NCI-H748 (cell line): Measurements from ENCODE around the gene ETS2.
A peak's percentile ranks its signal among the peaks of the same experiment; 100 is the strongest.

Experiments used
- DNase-seq: peaks from one replicate; lab custom pipeline; 2025; ENCODE audit not compliant: unreplicated experiment; lab: John Stamatoyannopoulos, UW

The ETS2 gene

DNA sequence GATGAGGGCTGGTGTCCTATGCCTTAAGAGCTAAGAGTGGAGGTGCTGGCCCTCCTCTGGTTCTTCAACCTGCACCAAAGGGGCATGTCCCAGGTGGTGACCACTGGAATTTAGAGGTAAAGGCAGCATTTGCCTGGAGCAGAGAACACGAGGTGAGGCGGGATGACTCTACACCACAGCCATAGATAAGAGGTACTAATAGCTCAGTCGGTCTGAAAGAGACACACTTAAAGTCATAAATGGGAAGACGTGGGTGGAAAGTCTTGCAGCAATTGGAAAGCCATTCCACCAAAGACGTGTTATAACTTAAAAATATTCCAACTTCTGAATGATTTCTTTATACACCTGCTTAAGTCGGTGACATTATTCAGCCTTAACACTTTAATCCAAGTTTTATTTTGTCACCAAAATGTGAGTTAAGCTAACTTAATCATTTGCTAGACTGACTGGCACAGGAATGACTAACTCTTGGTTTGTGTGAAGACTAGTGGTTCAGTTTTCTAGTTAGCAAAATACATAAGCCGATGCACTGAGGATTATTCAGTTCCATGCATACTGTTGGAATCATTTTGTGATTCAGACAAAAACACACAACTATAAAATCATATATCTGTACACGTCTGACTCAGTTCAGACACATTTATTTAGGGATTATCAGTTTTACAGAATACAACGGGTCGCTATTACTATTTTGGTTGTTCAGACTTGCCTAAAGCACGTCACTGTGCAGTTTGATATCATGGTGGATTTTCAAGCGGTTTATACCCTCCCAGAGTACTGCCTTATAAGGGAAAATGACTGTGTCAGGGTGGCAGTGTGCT, 4.6 kb upstream of the ETS2 start:
- no peak for DNase-seq

DNA sequence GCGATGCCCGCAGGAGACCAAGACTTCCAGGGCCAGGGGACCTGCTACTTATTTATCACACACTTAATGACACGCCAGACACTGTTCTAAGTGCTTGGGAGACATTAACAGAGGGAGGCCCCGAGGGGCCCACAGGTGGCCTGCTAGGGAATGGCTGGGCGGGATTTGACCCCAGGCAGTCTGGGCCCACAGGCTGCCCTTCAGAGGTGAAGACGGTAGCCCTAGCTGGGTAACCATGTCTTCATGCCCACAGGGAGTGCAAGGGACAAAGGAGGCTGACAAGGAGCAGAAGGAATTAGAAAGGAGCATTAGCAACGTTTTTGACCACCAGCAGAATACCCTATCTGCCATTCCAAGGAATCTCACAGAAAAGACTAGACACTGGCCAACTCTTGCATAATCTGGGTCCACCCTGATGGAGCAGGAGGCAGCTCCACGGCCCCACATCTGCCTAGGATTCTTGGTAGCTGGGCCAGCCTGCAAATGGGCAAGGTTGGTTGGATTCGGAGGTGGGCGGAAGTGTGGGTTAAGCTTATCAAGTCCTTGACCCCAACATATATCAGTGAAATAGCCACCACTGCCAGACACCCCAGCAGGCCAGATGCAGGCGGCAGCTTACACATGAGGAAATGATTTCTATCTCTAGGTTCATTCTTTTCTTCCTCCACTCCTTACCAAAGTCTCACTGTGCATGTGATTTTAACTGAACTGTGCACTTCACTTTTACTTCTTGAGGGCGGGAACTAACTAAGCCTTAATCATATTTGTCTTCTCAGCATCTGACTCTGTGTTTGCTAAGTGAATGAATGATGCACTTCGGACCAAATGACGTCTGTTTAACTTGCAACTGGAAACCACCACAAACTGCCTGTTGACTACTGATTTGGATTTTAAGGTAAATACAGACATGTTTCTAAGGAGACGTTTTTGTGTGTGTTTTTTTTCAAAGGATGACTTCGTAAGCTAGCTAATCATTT, 3.4 kb upstream of the ETS2 start:
- peak; percentile 48 for DNase-seq

DNA sequence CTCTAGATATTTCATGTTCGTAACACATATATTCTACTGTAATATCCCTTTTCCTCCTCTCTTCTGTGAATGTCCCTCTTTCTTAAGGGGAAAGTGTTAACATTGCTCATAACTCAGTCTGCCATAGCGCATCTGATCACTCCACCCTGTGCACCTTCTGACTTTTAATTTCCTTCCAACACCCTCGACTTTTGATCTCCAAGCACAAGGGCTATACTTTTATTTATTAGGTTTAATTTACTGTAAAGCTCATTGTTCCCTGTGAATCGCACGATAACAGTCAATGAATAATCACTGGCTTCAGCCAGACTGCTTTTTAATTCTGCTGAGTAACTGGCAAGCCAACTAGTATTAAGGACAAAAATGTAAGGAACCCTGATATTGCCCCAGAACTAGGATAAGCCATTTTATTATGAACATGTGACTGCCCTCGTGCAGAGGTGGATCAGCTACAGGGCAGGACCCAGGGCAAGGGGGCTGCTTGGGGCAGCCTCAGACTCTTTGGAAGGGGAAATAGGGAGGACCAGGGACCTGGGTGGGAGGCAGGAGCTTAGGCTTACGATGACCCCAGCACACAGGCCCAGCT, 2.6 kb upstream of the ETS2 start:
- DNase-seq: no peak

DNA sequence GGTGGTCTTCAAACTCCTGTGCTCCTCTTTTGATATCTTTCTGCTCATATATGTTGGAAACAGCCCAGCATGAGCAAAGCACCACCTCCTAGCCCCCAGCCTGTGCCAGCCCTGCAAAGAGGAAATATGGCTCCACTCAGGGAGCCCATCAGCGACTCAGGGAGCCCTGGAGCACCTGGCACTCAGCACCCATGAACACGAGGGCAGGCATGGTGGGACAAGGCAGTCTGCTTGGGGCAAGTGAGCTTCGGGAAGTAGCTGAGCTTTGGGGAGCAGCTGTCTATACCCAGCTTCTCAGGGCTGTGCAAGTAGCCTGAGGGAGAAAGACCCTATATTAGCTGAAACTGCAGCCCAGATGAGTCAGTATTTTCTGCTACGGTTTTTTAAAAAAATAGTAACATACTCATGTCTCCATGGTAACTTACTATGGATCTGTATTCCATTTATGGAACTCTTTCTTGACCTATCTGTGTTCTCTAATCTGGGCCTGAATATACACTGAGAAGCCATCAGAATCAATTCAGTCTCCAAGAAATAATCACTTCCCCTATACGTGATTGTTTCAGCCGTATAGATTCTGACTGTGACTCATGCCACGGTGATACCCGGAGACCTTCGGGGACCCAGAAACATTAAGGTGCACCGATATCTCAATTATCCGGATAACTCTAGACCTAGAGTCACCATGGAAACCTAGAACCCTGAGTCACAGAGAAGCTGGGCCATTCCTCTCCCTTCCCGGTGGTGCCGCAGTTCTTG, 1.5 kb upstream of the ETS2 start:
- DNase-seq: no peak

DNA sequence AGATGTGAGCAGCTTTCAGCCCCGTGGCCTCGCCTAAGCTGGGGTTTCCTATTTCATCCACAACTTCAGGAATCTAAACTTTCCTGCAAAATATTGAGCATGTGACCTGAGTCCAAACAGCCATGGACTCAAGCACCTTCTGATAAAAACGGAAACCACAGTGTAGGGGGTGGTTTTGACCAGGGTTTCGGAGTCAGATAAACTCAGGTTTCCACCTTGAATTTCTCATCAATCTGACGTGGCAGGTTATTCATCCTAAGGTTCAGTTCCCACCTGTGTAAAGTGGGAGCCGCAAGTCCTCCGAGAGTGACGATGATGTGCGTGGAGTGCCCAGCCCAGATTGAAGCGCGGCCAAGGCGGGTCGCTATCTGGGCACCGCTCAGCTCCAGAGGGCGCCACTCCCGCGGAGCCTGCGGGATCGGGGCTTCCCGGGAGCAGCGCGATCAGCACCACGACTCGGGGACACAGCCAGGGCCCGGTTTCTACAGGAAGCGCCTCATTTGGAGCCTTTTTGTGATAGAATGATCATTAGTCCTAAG, 871 bp upstream of the ETS2 start:
- peak; percentile 75 for DNase-seq

DNA sequence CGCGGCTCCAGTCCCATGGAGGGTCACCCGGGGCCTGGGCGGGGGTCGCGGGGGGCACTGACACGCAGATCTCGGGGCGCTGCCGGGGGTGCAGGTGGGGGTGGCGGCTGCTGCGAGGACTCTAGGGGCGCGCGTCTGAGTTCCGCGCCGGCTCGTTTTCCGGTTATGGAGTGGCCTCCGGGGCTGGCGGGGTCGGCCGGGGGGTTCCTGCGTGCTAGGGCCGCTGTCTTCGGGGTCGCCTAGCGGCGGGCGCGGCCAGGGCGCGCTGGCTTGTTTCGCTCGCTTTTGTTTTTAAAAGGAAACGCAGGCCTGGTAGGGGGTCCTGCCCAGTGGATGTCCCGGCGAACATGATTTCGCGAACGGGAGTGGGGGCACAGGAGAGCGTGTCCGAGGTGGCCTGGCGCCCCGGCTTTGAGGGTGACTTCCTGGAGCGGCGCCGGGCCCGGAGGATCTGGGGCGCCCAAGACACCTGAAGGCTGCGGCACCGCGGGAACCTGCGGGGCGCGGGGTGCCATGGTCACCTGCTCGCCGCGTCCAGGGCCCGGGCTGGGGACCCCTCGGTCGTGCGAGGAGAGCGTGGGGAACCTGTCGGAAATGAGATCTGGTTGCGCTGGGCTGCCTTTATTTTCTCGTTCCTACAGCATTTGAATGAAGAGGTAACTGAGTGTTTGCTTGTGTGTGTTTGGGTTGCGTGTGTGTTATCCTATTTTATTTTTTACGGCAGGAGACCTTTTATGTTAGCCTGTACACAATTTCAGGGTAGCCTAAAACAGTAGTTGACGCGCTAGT, 618 bp downstream of the ETS2 start:
- DNase-seq: peak; percentile 54

DNA sequence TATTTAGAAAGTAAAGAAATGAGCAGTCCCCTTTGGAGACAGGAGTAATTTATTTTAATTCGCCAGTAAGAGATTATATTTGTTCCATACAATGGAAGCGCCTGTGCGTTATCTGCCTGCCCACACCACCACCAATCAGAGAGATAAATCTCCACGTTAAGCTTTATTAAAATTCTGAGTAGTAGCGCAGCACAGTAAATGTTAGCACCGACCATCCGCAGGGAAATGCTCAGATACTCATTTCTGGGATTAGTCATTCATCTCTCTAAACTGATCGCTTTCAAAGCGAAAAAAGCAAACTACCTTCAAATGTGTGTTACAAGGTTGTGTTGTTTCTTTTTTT, 1.2 kb downstream of the ETS2 start:
- peak; percentile 55 for DNase-seq

DNA sequence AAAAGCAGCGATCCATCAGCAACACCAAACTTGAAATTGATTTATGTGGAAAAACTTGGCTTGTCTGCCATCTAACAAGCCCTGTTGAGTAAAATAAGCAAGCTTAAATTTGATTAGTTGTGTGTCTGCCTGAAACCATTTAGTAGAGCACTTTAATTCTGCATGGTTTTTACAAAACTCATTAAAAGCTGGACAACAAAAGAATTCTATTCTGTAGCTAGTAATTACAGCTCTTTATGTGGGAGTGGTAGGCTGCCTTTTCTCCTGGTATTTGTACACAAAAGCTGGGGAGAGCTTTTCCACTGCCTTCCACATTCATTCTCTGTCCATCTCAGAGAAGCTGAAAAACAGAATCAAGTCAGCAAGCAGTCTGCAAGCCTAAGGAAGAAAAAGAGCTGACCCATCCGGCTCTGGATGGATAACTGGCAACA, 1.7 kb downstream of the ETS2 start:
- peak; percentile 89 for DNase-seq

DNA sequence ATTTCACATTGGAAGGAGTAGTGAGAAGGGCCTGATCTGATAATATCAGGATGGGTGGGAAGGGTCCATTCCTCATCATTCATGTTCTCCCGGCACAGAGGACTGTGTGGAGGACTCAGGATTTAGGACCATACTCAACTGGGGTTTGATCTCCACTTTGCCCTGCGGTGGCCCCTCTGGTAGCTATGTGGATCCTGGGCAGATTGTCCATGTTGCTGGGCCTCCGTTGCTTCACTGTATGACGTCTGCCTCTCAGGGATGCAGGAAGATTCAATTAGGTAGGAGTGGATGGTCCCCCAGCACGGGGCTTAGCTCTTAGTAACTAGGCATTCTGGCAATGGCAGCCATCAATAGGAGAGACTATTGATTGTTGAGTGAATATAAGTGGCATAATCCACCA, 2.3 kb downstream of the ETS2 start:
- DNase-seq: peak; percentile 60

DNA sequence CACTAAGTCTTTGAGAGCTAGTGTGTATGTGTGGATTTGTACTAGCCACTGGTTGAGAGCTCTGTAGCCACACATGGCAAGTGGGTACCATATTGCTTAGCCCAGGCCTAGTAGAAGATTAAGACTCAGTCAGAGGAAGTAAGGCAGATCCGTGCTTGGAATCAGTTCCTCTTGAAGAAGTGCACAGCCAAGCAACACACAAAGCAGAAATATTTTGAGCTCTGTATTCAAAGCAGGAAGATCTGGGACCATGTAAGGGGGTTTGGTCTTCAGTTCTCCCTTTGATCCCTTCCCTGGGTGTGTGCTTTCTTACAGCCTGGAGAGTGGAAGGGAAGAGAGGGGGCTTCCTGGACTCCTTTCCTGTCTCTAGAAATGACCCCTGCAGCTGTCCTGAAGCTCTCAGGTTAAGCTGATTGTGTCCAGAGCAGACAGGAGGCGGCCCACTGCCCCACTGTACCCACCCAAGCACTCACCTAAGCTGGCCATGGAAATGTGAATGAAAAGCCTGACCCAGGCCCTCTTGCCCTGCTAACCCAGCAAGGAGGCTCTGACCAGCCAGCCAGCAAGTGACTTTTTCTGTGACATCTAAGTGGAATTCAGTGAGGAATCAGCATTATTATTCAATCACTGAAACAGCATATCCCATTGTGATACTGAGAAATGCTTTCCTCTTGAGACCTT, 3.6 kb downstream of the ETS2 start:
- DNase-seq: no peak

DNA sequence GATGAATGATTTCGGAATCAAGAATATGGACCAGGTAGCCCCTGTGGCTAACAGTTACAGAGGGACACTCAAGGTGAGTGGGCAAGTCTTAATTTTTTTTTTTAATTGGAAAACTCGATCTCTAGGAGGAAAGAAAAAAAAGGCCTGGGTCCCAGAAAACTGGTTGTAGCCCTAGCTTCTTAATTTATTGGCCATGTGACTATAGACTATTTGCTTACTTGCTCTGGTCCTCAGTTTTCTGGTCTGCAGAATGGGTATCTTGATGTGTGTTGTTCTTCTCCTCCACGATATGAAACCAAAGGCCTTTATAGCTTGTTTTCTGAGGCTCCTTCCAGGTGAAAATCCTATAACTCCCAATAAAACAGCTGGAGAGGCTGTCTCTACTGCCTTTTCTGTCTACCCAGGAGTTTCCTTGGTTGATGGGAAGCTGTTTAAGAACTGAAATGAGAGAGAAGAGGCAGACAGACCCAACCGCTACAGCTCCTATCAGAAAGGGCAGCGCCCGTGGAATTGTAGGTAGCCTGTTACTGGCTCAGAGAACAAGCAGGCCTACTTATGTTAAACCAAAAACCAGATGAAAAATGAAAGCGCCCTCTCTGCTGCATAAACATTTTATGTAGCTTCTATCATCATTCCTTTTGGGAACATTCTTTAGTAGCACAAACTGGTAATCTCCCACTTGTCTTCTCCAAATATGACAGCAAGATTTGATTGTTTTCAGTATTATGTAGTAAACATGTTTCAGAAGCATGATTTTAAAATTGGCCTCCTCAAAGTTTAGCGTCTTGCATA, 4.5 kb downstream of the ETS2 start:
- DNase-seq: no peak

DNA sequence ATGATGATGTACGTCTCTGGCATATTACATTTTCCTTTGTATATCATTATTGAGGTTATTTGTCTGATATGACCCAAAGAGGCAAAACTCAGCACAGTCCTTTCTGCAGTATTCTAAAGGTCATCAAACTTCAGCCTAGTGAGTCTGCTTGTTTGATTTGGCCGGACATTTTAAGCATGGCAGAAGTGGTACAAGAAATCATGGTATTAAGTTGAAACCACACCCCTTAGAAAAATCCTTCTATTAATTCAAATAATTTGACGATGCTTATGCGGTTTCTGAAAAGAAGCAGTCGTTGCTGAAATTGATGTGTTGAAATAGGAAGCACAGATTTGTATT, 5.1 kb downstream of the ETS2 start:
- DNase-seq: no peak

DNA sequence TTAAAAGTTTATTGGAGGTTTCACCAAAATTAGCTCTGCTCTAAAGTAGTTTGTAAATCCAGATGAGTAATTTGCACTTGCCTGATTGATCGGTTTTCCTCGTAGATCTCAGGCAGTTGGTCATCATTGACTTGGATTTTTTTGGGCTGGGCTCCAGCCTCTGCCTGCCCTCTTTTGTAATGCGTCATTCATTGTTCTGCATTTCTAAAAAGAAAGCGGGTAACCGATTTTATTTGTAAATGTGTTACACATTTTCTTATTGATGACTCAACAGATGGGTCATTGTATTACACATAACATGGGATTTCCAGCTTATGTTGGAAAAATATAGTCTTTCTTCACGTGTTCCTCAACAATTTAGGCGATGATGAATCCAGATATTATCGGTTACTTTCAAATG, 5.5 kb downstream of the ETS2 start:
- DNase-seq: no peak

DNA sequence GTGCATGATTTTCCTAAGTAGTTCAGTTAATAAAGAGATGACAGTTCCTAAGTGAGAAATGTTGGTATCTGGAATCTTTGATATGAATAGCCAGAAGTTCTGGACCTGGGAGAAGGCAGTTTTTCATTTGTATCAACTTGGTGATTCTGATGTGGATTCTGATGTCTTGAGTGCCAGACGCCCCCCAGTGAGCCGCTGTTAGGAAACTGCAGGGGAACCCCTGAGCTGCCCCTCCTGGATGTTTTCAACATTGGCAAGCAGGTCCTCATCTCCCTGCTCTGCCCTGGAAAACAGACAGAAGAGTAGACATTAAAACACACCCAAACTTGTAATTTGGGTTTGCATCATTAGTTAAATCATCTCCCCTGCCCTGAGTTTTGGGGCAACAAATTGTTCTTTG, 7.4 kb downstream of the ETS2 start:
- no peak for DNase-seq

DNA sequence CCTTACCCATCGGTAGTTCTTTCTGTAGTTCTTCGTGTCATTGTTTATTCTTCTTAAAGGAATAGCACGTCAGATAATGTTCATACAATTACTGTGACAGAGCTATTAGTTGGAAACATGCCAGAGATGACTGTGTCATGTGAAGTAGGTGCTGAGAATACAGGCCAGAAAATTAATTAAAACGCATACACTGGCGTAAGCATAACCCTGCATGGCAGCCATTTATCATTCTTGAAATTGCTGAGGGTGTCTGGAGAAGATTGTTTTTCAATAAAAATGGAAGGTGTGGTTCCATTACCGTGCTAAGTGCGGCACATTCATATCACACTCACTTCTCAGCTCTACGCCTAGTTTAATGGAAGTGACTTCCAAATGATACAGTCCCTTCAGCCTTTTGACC, 7.8 kb downstream of the ETS2 start:
- DNase-seq: peak; percentile 27

DNA sequence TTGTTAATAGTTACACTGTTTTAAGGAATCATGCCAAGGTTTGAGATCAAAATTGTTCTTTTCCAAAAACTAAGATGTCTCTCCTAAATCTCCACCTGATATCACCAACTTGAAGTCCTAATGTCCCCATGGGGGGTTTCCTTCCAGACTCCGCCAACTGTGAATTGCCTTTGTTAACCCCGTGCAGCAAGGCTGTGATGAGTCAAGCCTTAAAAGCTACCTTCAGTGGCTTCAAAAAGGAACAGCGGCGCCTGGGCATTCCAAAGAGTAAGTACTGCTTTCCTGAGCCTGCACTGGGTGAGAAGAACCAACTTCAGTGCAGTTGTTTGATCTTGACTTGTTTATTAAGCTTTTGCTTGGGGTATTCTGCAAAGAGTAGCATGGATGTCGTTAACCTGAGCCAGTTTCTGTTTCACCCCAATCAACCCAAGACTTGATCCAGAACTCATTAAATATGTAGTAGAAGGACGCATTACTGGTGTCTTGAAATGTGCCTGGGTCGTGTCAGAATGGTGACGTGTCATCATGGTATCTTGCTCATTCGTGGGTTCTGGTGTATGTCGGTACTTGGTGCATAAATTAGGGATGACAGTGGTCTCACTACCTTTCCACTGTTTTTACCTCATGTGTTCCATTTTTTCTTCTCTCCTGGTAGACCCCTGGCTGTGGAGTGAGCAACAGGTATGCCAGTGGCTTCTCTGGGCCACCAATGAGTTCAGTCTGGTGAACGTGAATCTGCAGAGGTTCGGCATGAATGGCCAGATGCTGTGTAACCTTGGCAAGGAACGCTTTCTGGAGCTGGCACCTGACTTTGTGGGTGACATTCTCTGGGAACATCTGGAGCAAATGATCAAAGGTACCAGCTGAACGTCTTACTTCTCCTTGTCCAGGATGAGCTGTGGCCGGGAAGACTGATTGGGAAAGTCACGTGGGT, 8.7 kb downstream of the ETS2 start:
- DNase-seq: no peak

DNA sequence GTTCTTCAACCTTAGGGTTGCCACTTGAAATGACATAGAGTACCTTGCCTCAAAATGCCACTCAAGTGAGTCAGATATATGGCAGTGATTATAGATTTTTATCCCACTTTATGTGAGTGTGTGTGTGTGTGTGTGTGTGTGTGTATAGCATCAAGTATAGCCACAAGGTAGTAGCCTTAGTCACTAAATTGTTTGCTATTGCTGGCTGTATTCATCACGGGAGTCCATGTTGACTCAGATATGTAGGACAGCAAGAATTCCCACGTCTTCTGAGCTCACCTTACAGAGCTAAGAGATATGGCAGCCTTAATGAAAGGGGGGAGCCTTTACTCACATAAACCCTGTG, 9.3 kb downstream of the ETS2 start:
- DNase-seq: no peak
